WTC11 (cell line): ENCODE data around the gene NCOA1. TPM values are rescaled to one million over a fixed set of nuclear protein-coding genes. Genes with fewer than 3 reads are reported as not detected.
A peak's percentile ranks its signal among the peaks of the same experiment; 100 is the strongest.

Experiments
- ATAC-seq: fragments of 200-7000 bp; cut with Tn5 transposase; 2 replicates; pipeline ENCODE4 v1.10.0; 2021; ENCODE audit warnings: mild to moderate bottlenecking, moderate library complexity
- CTCF ChIA-PET: fragments of 300-600 bp; sonication (Branson Sonifier 250); formaldehyde crosslinking; loops from one replicate; lab custom pipeline; 2021; ENCODE audit warnings: antibody characterized with exemption; lab: Charles Lee
- POLR2A ChIA-PET: fragments of 350-600 bp; sonication (Branson Sonifier 250); formaldehyde crosslinking; loops from one replicate; lab custom pipeline; 2021; ENCODE audit warnings: antibody characterized with exemption; lab: Charles Lee
- DNase-seq: peaks from one replicate; pipeline ENCODE4 v3.0.0; 2021; ENCODE audit warnings: low spot score
- H3K27ac Mint-ChIP-seq: 2 replicates; pipeline ENCODE4 v1.8.0; 2021; ENCODE audit warnings: mixed read lengths
- H3K27me3 Mint-ChIP-seq: 2 replicates; pipeline ENCODE4 v1.8.0; 2021; ENCODE audit warnings: low read depth, mild to moderate bottlenecking, moderate library complexity, mixed read lengths
- H3K36me3 Mint-ChIP-seq: 2 replicates; pipeline ENCODE4 v1.8.0; 2021; ENCODE audit warnings: mixed read lengths
- H3K4me1 Mint-ChIP-seq: 2 replicates; pipeline ENCODE4 v1.8.0; 2022; ENCODE audit warnings: mixed read lengths
- H3K4me3 Mint-ChIP-seq: 2 replicates; pipeline ENCODE4 v1.8.0; 2021; ENCODE audit warnings: mild to moderate bottlenecking, moderate library complexity, mixed read lengths
- H3K9me3 Mint-ChIP-seq: 2 replicates; pipeline ENCODE4 v1.8.0; 2021; ENCODE audit warnings: mixed read lengths
- ATF1 ChIP-seq: sonication (generic); formaldehyde crosslinking; IDR thresholded peaks from 2 replicates; pipeline ENCODE4 v1.8.1; 2023; ENCODE audit warnings: mild to moderate bottlenecking, moderate library complexity, missing genetic modification reagents
- CREB1 ChIP-seq: sonication (generic); formaldehyde crosslinking; IDR thresholded peaks from 2 replicates; pipeline ENCODE4 v1.8.0; 2023; ENCODE audit warnings: mild to moderate bottlenecking, missing genetic modification reagents
- CTCF ChIP-seq: fragments of 200-600 bp; IDR thresholded peaks from 2 replicates; pipeline ENCODE4 v1.8.0; 2022; ENCODE audit warnings: antibody characterized with exemption
- E2F1 ChIP-seq: sonication (generic); formaldehyde crosslinking; IDR thresholded peaks from 2 replicates; pipeline ENCODE4 v1.8.0; 2022; ENCODE audit warnings: mild to moderate bottlenecking, missing genetic modification reagents
- E2F4 ChIP-seq: sonication (generic); formaldehyde crosslinking; IDR thresholded peaks from 2 replicates; pipeline ENCODE4 v1.8.1; 2022; ENCODE audit warnings: low read depth, mild to moderate bottlenecking, moderate library complexity, missing genetic modification reagents, borderline replicate concordance
- ERG ChIP-seq: fragments of 250-450 bp; sonication (Bioruptor Pico); IDR thresholded peaks from 2 replicates; pipeline ENCODE4 v1.8.0; 2021; ENCODE audit warnings: mild to moderate bottlenecking
- ETV6 ChIP-seq: sonication (generic); formaldehyde crosslinking; IDR thresholded peaks from 2 replicates; pipeline ENCODE4 v1.8.1; 2022; ENCODE audit warnings: mild to moderate bottlenecking, missing genetic modification reagents
- FOXJ3 ChIP-seq: sonication (generic); formaldehyde crosslinking; IDR thresholded peaks from 2 replicates; pipeline ENCODE4 v1.9.0; 2021; ENCODE audit warnings: missing genetic modification reagents, mild to moderate bottlenecking, borderline replicate concordance
- FOXP1 ChIP-seq: sonication (generic); formaldehyde crosslinking; IDR thresholded peaks from 2 replicates; pipeline ENCODE4 v1.8.0; 2022; ENCODE audit warnings: missing genetic modification reagents, mild to moderate bottlenecking, moderate library complexity, borderline replicate concordance
- IRF1 ChIP-seq: sonication (generic); formaldehyde crosslinking; IDR thresholded peaks from 2 replicates; pipeline ENCODE4 v1.8.0; 2023; ENCODE audit warnings: missing genetic modification reagents
- MAX ChIP-seq: sonication (generic); formaldehyde crosslinking; IDR thresholded peaks from 2 replicates; pipeline ENCODE4 v1.8.0; 2022; ENCODE audit warnings: mild to moderate bottlenecking, missing genetic modification reagents
- RELA ChIP-seq: sonication (generic); formaldehyde crosslinking; IDR thresholded peaks from 2 replicates; pipeline ENCODE4 v1.8.1; 2022; ENCODE audit warnings: missing genetic modification reagents, mild to moderate bottlenecking, borderline replicate concordance
- SP1 ChIP-seq: sonication (generic); formaldehyde crosslinking; conservative IDR thresholded peaks from 2 replicates; pipeline ENCODE4 v1.8.1; 2022; ENCODE audit warnings: missing genetic modification reagents
- TEAD1 ChIP-seq: sonication (generic); formaldehyde crosslinking; IDR thresholded peaks from 2 replicates; pipeline ENCODE4 v1.8.0; 2022; ENCODE audit warnings: mild to moderate bottlenecking, missing genetic modification reagents
- USF1 ChIP-seq: sonication (generic); formaldehyde crosslinking; IDR thresholded peaks from 2 replicates; pipeline ENCODE4 v1.8.0; 2022; ENCODE audit warnings: mild to moderate bottlenecking, missing genetic modification reagents
- ZNF121 ChIP-seq: sonication (generic); formaldehyde crosslinking; IDR thresholded peaks from 2 replicates; pipeline ENCODE4 v1.8.0; 2023; ENCODE audit warnings: missing genetic modification reagents
- ZNF219 ChIP-seq: sonication (generic); formaldehyde crosslinking; IDR thresholded peaks from 2 replicates; pipeline ENCODE4 v1.8.0; 2023; ENCODE audit warnings: missing genetic modification reagents, mild to moderate bottlenecking, borderline replicate concordance
- ZNF423 ChIP-seq: fragments of 250-450 bp; sonication (Bioruptor Pico); IDR thresholded peaks from 2 replicates; pipeline ENCODE4 v2.1.2; 2022; ENCODE audit warnings: mild to moderate bottlenecking, moderate library complexity
- ZNF425 ChIP-seq: fragments of 250-450 bp; sonication (Bioruptor Pico); conservative IDR thresholded peaks from 2 replicates; pipeline ENCODE4 v1.9.0; 2021; ENCODE audit warnings: mild to moderate bottlenecking
- total RNA-seq: library from RNA; stranded (reverse); gene quantifications from 3 replicates; pipeline ENCODE4 v1.2.3, GENCODE V29; 2021

NCOA1 gene
- total RNA-seq, 1 experiment from 2014 or later: 16.9 TPM

GRCh38 chr2:24813691-24814137 is 322.7 kb downstream of the NCOA1 start:
- ChIA-PET CTCF (interaction anchor here (0.7 to 1.4 kb wide), 3 partner anchors 9 to 14 kb away, joined by 3 to 7 read pairs (median 6); no protein-coding TSS in a partner anchor), POLR2A (interaction anchor here (0.5 kb wide), 1 partner anchor 258 kb away, joined by 4 read pairs; no protein-coding TSS in a partner anchor)
- peak; percentile 20; the same call in 1 of the 2 replicates for ATAC-seq
- peaks cover 59% of the 10 kb centered on the region for H3K36me3 Mint-ChIP-seq
- peaks cover 11% of the 10 kb centered on the region for H3K4me1 Mint-ChIP-seq
- peaks cover 6% of the 10 kb centered on the region; the same call in 1 of the 2 replicates for H3K9me3 Mint-ChIP-seq
- no peak for DNase-seq
- peak overlapping the region; percentile 63; the same call in 1 of the 2 replicates for H3K27ac Mint-ChIP-seq
- no peak for TF ChIP-seq FOXP1
- no peaks in the 10 kb centered on the region for H3K27me3 Mint-ChIP-seq
- H3K4me3 Mint-ChIP-seq: no peak overlapping the region

- peaks cover 6% of the 10 kb centered on the region; the same call in 1 of the 2 replicates for H3K9me3 Mint-ChIP-seq
- H3K27ac Mint-ChIP-seq: no peak overlapping the region
- H3K4me1 Mint-ChIP-seq: peaks cover 11% of the 10 kb centered on the region
- DNase-seq (no peak), ATAC-seq (no peak)
- TF ChIP-seq ZNF219 (CRISPR knock-in tag) (no peak), MAX (CRISPR knock-in tag) (no peak), IRF1 (CRISPR knock-in tag) (no peak), ZNF425 (CRISPR knock-in tag) (no peak), SP1 (CRISPR knock-in tag) (no peak), ZNF121 (CRISPR knock-in tag) (no peak), FOXJ3 (CRISPR knock-in tag) (no peak), E2F1 (no peak), ATF1 (CRISPR knock-in tag) (no peak), ETV6 (CRISPR knock-in tag) (no peak), ERG (CRISPR knock-in tag) (no peak), USF1 (CRISPR knock-in tag) (no peak), CTCF (no peak), E2F4 (CRISPR knock-in tag) (no peak), CREB1 (CRISPR knock-in tag) (no peak), TEAD1 (no peak), RELA (CRISPR knock-in tag) (no peak), ZNF423 (no peak)
- ChIA-PET CTCF (interaction anchor here (1.4 kb wide), 1 partner anchor 13 kb away, joined by 6 read pairs; no protein-coding TSS in a partner anchor), POLR2A (no interaction called here)
- no peaks in the 10 kb centered on the region for H3K27me3 Mint-ChIP-seq
- H3K4me3 Mint-ChIP-seq: no peak overlapping the region
- peaks cover 64% of the 10 kb centered on the region for H3K36me3 Mint-ChIP-seq
These were observed 323.5 kb downstream of the NCOA1 start for GRCh38 chr2:24814516-24814915.
